ENCODE measurements around the gene SRA1. TPM values are rescaled to one million over a fixed set of nuclear protein-coding genes. Genes with fewer than 3 reads are reported as not detected.

The SRA1 gene
- total and polyA plus RNA-seq, 2 of the 13 experiments (the other 11 are each of a cell fraction or from before 2014, with no cell fraction given) = 14.2 to 32.8 TPM

DNA sequence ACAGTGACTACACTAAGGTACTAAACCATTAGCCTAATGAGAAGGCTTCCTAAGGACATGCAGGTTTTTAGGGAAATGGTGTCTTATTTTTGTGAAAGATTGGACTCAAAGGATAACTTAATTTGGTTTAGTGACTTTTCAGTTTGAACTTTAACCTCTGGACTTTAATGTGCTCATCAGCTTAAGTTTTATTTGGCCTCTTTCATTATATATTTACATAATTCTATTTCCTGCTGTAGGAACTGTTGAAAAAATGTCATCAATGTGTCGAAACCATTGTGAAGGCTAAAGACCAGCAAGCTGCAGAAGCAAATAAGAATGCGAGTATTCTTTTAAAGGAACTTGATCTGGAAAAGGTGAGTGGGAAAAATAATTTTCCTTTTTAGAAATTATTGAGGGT is 44.1 kb downstream of the SRA1 start:
- Histone ChIP-seq H4K20me1 (ENCODE audit: insufficient read depth, low read length) (no peaks in the 10 kb centered on the region), H2AFZ (ENCODE audit: low read length) (no peak overlapping the region), H3K9ac (ENCODE audit: insufficient read depth, low read depth, low read length) (no peak overlapping the region), H3K4me1 (ENCODE audit: insufficient read depth, low read length) (peaks cover 8% of the 10 kb centered on the region), H3K36me3 (replicated peaks in 1 of 2; ENCODE audit: control insufficient read depth in 1 of 2, insufficient read depth in 2 of 2, low read length in 2 of 2) (peaks cover 6 to 57% of the 10 kb centered on the region in 2 experiments), H3K27ac (ENCODE audit: extremely low read length, insufficient read depth, low read length) (no peak overlapping the region), H3K79me2 (ENCODE audit: insufficient read depth, low read length) (no peaks in the 10 kb centered on the region), H3K4me2 (ENCODE audit: low read depth, low read length) (no peak overlapping the region), H3K4me3 (replicated peaks in 1 of 3; ENCODE audit: insufficient read depth in 1 of 3, low read depth in 2 of 3, low read length in 3 of 3) (no peak overlapping the region), H3K9me3 (ENCODE audit: low read length) (no peaks in the 10 kb centered on the region), H3K27me3 (ENCODE audit: control insufficient read depth in 1 of 2, insufficient read depth in 2 of 2, low read length in 2 of 2) (no peaks in the 10 kb centered on the region)
- intact Hi-C loops (cut with micrococcal nuclease; ENCODE audit: unreplicated experiment) (no loop called here), in situ Hi-C loops (cut with HindIII; ENCODE audit: extremely low pct_ligation_motif_present, low pct_unique_long_range_greater_than_20kb) (no loop called here)
- 90% methylated on average over 2 of the region's 2 CpGs for WGBS (ENCODE audit: low lambda C conversion rate)
- ATAC-seq (no peak), FAIRE-seq (no peak), DNase-seq (ENCODE audit: low spot score) (no peak)
- ChIA-PET POLR2A (no interaction called here), CTCF (ENCODE audit: low intra/inter-chr PET ratio, low total read pairs) (no interaction called here)
- BruUV-seq (replicated peaks) = no TSS peak
- TF ChIP-seq, protein P1, sequence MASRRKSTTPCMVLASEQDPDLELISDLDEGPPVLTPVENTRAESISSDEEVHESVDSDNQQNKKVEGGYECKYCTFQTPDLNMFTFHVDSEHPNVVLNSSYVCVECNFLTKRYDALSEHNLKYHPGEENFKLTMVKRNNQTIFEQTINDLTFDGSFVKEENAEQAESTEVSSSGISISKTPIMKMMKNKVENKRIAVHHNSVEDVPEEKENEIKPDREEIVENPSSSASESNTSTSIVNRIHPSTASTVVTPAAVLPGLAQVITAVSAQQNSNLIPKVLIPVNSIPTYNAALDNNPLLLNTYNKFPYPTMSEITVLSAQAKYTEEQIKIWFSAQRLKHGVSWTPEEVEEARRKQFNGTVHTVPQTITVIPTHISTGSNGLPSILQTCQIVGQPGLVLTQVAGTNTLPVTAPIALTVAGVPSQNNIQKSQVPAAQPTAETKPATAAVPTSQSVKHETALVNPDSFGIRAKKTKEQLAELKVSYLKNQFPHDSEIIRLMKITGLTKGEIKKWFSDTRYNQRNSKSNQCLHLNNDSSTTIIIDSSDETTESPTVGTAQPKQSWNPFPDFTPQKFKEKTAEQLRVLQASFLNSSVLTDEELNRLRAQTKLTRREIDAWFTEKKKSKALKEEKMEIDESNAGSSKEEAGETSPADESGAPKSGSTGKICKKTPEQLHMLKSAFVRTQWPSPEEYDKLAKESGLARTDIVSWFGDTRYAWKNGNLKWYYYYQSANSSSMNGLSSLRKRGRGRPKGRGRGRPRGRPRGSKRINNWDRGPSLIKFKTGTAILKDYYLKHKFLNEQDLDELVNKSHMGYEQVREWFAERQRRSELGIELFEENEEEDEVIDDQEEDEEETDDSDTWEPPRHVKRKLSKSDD (CRISPR knock-in tag; IDR thresholded peaks at IDR 0.05; ENCODE audit: low read depth) = no peak
- no peak for TF ChIP-seq ZNF160 (CRISPR knock-in tag; IDR thresholded peaks at IDR 0.05)
- TF ChIP-seq RFX1 (IDR thresholded peaks at IDR 0.05) = no peak
- TF ChIP-seq, protein P2, sequence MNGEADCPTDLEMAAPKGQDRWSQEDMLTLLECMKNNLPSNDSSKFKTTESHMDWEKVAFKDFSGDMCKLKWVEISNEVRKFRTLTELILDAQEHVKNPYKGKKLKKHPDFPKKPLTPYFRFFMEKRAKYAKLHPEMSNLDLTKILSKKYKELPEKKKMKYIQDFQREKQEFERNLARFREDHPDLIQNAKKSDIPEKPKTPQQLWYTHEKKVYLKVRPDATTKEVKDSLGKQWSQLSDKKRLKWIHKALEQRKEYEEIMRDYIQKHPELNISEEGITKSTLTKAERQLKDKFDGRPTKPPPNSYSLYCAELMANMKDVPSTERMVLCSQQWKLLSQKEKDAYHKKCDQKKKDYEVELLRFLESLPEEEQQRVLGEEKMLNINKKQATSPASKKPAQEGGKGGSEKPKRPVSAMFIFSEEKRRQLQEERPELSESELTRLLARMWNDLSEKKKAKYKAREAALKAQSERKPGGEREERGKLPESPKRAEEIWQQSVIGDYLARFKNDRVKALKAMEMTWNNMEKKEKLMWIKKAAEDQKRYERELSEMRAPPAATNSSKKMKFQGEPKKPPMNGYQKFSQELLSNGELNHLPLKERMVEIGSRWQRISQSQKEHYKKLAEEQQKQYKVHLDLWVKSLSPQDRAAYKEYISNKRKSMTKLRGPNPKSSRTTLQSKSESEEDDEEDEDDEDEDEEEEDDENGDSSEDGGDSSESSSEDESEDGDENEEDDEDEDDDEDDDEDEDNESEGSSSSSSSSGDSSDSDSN (CRISPR knock-in tag; IDR thresholded peaks at IDR 0.05) = no peak
- TF ChIP-seq JUN (CRISPR knock-in tag; IDR thresholded peaks at IDR 0.05) = no peak
- TF ChIP-seq, protein P3, sequence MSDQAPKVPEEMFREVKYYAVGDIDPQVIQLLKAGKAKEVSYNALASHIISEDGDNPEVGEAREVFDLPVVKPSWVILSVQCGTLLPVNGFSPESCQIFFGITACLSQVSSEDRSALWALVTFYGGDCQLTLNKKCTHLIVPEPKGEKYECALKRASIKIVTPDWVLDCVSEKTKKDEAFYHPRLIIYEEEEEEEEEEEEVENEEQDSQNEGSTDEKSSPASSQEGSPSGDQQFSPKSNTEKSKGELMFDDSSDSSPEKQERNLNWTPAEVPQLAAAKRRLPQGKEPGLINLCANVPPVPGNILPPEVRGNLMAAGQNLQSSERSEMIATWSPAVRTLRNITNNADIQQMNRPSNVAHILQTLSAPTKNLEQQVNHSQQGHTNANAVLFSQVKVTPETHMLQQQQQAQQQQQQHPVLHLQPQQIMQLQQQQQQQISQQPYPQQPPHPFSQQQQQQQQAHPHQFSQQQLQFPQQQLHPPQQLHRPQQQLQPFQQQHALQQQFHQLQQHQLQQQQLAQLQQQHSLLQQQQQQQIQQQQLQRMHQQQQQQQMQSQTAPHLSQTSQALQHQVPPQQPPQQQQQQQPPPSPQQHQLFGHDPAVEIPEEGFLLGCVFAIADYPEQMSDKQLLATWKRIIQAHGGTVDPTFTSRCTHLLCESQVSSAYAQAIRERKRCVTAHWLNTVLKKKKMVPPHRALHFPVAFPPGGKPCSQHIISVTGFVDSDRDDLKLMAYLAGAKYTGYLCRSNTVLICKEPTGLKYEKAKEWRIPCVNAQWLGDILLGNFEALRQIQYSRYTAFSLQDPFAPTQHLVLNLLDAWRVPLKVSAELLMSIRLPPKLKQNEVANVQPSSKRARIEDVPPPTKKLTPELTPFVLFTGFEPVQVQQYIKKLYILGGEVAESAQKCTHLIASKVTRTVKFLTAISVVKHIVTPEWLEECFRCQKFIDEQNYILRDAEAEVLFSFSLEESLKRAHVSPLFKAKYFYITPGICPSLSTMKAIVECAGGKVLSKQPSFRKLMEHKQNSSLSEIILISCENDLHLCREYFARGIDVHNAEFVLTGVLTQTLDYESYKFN (CRISPR knock-in tag; conservative IDR thresholded peaks at IDR 0.05) = 0 out of 2 replicates have a peak, but pooled peaks have one; percentile 21

All from HepG2 (cell line).